ENCODE data around the gene ACSM3. TPM values are rescaled to one million over a fixed set of nuclear protein-coding genes. Genes with fewer than 3 reads are reported as not detected.
A peak's percentile ranks its signal among the peaks of the same experiment; 100 is the strongest.
"Not testable (repeated sequence)": the region's sequence is repeated elsewhere in the genome, so short reads cannot be mapped to it uniquely, and the experiment has no call there.

The ACSM3 gene
- total and polyA plus RNA-seq, 4 experiments from 2014 or later, result 3.3 to 6.7 (median 5.4) TPM

- Mint-ChIP-seq H3K36me3 (peaks cover 0 to 5% of the 10 kb centered on the region in 2 donors), H3K4me1 (peaks cover 10 to 37% (median 22%) of the 10 kb centered on the region in 4 donors), H3K4me3 (no peak overlapping the region), H3K27ac (peak overlapping the region in 4 of 7 donors; percentile 16 to 86 (median 44)), H3K27me3 (no peaks in the 10 kb centered on the region), H3K9me3 (no peaks in the 10 kb centered on the region)
- Histone ChIP-seq H3K27me3 (ENCODE audit: insufficient read depth, low read length) (no peaks in the 10 kb centered on the region), H3K4me3 (ENCODE audit: low read length in 2 of 2) (no peak overlapping the region), H3K4me1 (ENCODE audit: insufficient read depth, low read length) (peaks cover 16% of the 10 kb centered on the region), H3K9me3 (ENCODE audit: control insufficient read depth in 1 of 2, low read length in 2 of 2) (no peaks in the 10 kb centered on the region), H3K36me3 (ENCODE audit: insufficient read depth, low read length) (no peaks in the 10 kb centered on the region), H3K27ac (ENCODE audit: low read depth, low read length) (no peak overlapping the region)
- intact Hi-C loops (cut with micrococcal nuclease), result loop anchor here (10.0 kb wide), 1 partner anchor 101 kb away; the partner anchor contains the start of genes DCUN1D3 and LYRM1
- POLR2A ChIA-PET (ENCODE audit: partially characterized antibody), result no interaction called here
- CTCF ChIA-PET (ENCODE audit: partially characterized antibody), result interaction anchor here (0.6 to 3.9 kb wide), 4 partner anchors 10 to 1236 kb away, joined by 3 to 15 read pairs (median 6); no protein-coding TSS in a partner anchor
- no peak for DNase-seq
Observed at GRCh38 chr16:20803561-20804214, 39.9 kb downstream of the ACSM3 start.

- H3K4me3 Mint-ChIP-seq, result peak overlapping the region; percentile 96 to 100 (median 99)
- not testable (repeated sequence) for H3K36me3 Mint-ChIP-seq
Observed at GRCh38 chr16:20805684-20806167, 41.9 kb downstream of the ACSM3 start.

GRCh38 chr16:20806168-20807050 is 42.6 kb downstream of the ACSM3 start, which contains the start of the genes ERI2 and REXO5:
TSS of gene ERI2 (minus strand) at chr16:20806472. CDS start at chr16:20806430, 42 bp downstream.
TSS of gene REXO5 (plus strand) at chr16:20806527. CDS start at chr16:20806954, 427 bp downstream.
- POLR2A ChIA-PET (ENCODE audit: partially characterized antibody), result interaction anchor here (0.8 to 1.8 kb wide), 8 partner anchors 8 to 1739 kb away, joined by 3 to 16 read pairs (median 4); partner anchors contain the start of genes COQ7, DCUN1D3, LYRM1 and THUMPD1
- no peaks in the 10 kb centered on the region for H3K9me3 Mint-ChIP-seq
- Histone ChIP-seq H3K36me3 (ENCODE audit: insufficient read depth, low read length) (no peaks in the 10 kb centered on the region), H3K4me1 (ENCODE audit: insufficient read depth, low read length) (peaks cover 10% of the 10 kb centered on the region), H3K27me3 (ENCODE audit: insufficient read depth, low read length) (no peaks in the 10 kb centered on the region), H3K9me3 (ENCODE audit: control insufficient read depth in 1 of 2, low read length in 2 of 2) (no peaks in the 10 kb centered on the region), H3K4me3 (ENCODE audit: low read length in 2 of 2) (peak within 1 kb of the TSS; percentile 73 to 80), H3K27ac (ENCODE audit: low read depth, low read length) (peak within 1 kb of the TSS; percentile 81)
- CTCF ChIA-PET (ENCODE audit: partially characterized antibody), result interaction anchor here (0.9 to 3.9 kb wide), 9 partner anchors 9 to 69 kb away, joined by 3 to 15 read pairs (median 4); no protein-coding TSS in a partner anchor
- peaks cover 0 to 5% of the 10 kb centered on the region in 2 donors for H3K36me3 Mint-ChIP-seq
- peak within 1 kb of the TSS; percentile 93 to 98 (median 95) for H3K27ac Mint-ChIP-seq
- no peaks in the 10 kb centered on the region for H3K27me3 Mint-ChIP-seq
- peaks cover 3 to 27% (median 16%) of the 10 kb centered on the region in 4 donors for H3K4me1 Mint-ChIP-seq
- peak within 1 kb of the TSS; percentile 96 to 100 (median 99) for H3K4me3 Mint-ChIP-seq
- peak; percentile 67 to 84 (median 70) for DNase-seq
- intact Hi-C loops (cut with micrococcal nuclease), result loop anchor here (1.0 to 10.0 kb wide), 4 partner anchors 38 to 98 kb away; partner anchors contain the start of genes ACSM3, DCUN1D3, LYRM1 and THUMPD1

More at GRCh38 chr16:20805684-20806167, 41.9 kb downstream of the ACSM3 start:
- peaks cover 3 to 26% (median 14%) of the 10 kb centered on the region in 4 donors for H3K4me1 Mint-ChIP-seq
- CTCF ChIA-PET (ENCODE audit: partially characterized antibody), result interaction anchor here (1.1 to 3.9 kb wide), 5 partner anchors 12 to 45 kb away, joined by 3 to 15 read pairs (median 4); no protein-coding TSS in a partner anchor
- H3K27ac ChIP-seq (ENCODE audit: low read depth, low read length), result peak overlapping the region; percentile 81
- H3K27me3 ChIP-seq (ENCODE audit: insufficient read depth, low read length); H3K4me1 ChIP-seq (ENCODE audit: insufficient read depth, low read length); H3K9me3 Mint-ChIP-seq; H3K9me3 ChIP-seq (ENCODE audit: control insufficient read depth in 1 of 2, low read length in 2 of 2); H3K36me3 ChIP-seq (ENCODE audit: insufficient read depth, low read length); DNase-seq; H3K27me3 Mint-ChIP-seq: not testable (repeated sequence)
- intact Hi-C loops (cut with micrococcal nuclease), result loop anchor here (1.0 to 10.0 kb wide), 4 partner anchors 39 to 99 kb away; partner anchors contain the start of genes ACSM3, DCUN1D3, LYRM1 and THUMPD1
- H3K4me3 ChIP-seq (ENCODE audit: low read length in 2 of 2), result peak overlapping the region; percentile 73 to 80
- POLR2A ChIA-PET (ENCODE audit: partially characterized antibody), result interaction anchor here (1.2 to 1.8 kb wide), 6 partner anchors 7 to 95 kb away, joined by 3 to 16 read pairs (median 4); partner anchors contain the start of genes DCUN1D3, LYRM1 and THUMPD1
- H3K27ac Mint-ChIP-seq, result peak overlapping the region; percentile 48 to 98 (median 84)

- CTCF ChIA-PET (ENCODE audit: partially characterized antibody), result interaction anchor here (2.2 kb wide), 1 partner anchor 43 kb away, joined by 7 read pairs; no protein-coding TSS in a partner anchor
- peak overlapping the region in 6 of 7 donors; percentile 26 to 93 (median 50) for H3K27ac Mint-ChIP-seq
- no peak for DNase-seq
- no peak overlapping the region for H3K4me3 ChIP-seq (ENCODE audit: low read length in 2 of 2)
- H3K4me1 ChIP-seq (ENCODE audit: insufficient read depth, low read length), result peaks cover 10% of the 10 kb centered on the region
- H3K36me3 ChIP-seq (ENCODE audit: insufficient read depth, low read length), result no peaks in the 10 kb centered on the region
- no peaks in the 10 kb centered on the region for H3K9me3 Mint-ChIP-seq
- POLR2A ChIA-PET (ENCODE audit: partially characterized antibody), result no interaction called here
- intact Hi-C loops (cut with micrococcal nuclease), result loop anchor here (2.0 to 10.0 kb wide), 2 partner anchors 37 to 97 kb away; partner anchors contain the start of genes DCUN1D3 and LYRM1
- H3K9me3 ChIP-seq (ENCODE audit: control insufficient read depth in 1 of 2, low read length in 2 of 2), result no peaks in the 10 kb centered on the region
- peaks cover 3 to 27% (median 16%) of the 10 kb centered on the region in 4 donors for H3K4me1 Mint-ChIP-seq
- H3K27me3 Mint-ChIP-seq, result no peaks in the 10 kb centered on the region
- peak overlapping the region; percentile 76 to 100 (median 99) for H3K4me3 Mint-ChIP-seq
- H3K27me3 ChIP-seq (ENCODE audit: insufficient read depth, low read length), result no peaks in the 10 kb centered on the region
- peaks cover 0 to 5% of the 10 kb centered on the region in 2 donors for H3K36me3 Mint-ChIP-seq
- no peak overlapping the region for H3K27ac ChIP-seq (ENCODE audit: low read depth, low read length)
Observed at GRCh38 chr16:20807862-20808261, 44.0 kb downstream of the ACSM3 start.

- intact Hi-C loops (cut with micrococcal nuclease), result no loop called here
- Mint-ChIP-seq H3K4me3 (no peak overlapping the region), H3K27ac (no peak overlapping the region), H3K27me3 (no peaks in the 10 kb centered on the region), H3K4me1 (peaks cover 2 to 17% (median 11%) of the 10 kb centered on the region in 4 donors), H3K36me3 (no peaks in the 10 kb centered on the region), H3K9me3 (no peaks in the 10 kb centered on the region)
- H3K27ac ChIP-seq (ENCODE audit: low read depth, low read length), result no peak overlapping the region
- no peak overlapping the region for H3K4me3 ChIP-seq (ENCODE audit: low read length in 2 of 2)
- no peak for DNase-seq
- POLR2A ChIA-PET (ENCODE audit: partially characterized antibody), result no interaction called here
- CTCF ChIA-PET (ENCODE audit: partially characterized antibody), result no interaction called here
- no peaks in the 10 kb centered on the region for H3K27me3 ChIP-seq (ENCODE audit: insufficient read depth, low read length)
- no peaks in the 10 kb centered on the region for H3K36me3 ChIP-seq (ENCODE audit: insufficient read depth, low read length)
- H3K4me1 ChIP-seq (ENCODE audit: insufficient read depth, low read length), result peaks cover 10% of the 10 kb centered on the region
- no peaks in the 10 kb centered on the region for H3K9me3 ChIP-seq (ENCODE audit: control insufficient read depth in 1 of 2, low read length in 2 of 2)
Observed at GRCh38 chr16:20811889-20812439, 48.1 kb downstream of the ACSM3 start.

- Histone ChIP-seq H3K4me3 (ENCODE audit: low read length in 2 of 2) (no peak overlapping the region), H3K9me3 (ENCODE audit: control insufficient read depth in 1 of 2, low read length in 2 of 2) (no peaks in the 10 kb centered on the region), H3K4me1 (ENCODE audit: insufficient read depth, low read length) (peaks cover 5% of the 10 kb centered on the region), H3K27me3 (ENCODE audit: insufficient read depth, low read length) (no peaks in the 10 kb centered on the region), H3K36me3 (ENCODE audit: insufficient read depth, low read length) (no peaks in the 10 kb centered on the region), H3K27ac (ENCODE audit: low read depth, low read length) (no peak overlapping the region)
- Mint-ChIP-seq H3K9me3 (no peaks in the 10 kb centered on the region), H3K27ac (no peak overlapping the region), H3K4me1 (peaks cover 2 to 13% (median 8%) of the 10 kb centered on the region in 4 donors), H3K4me3 (no peak overlapping the region), H3K36me3 (no peaks in the 10 kb centered on the region), H3K27me3 (no peaks in the 10 kb centered on the region)
- DNase-seq, result no peak
- ChIA-PET CTCF (ENCODE audit: partially characterized antibody) (interaction anchor here (0.9 to 1.9 kb wide), 2 partner anchors 8 to 62 kb away, joined by 3 to 5 read pairs; no protein-coding TSS in a partner anchor), POLR2A (ENCODE audit: partially characterized antibody) (no interaction called here)
- intact Hi-C loops (cut with micrococcal nuclease), result no loop called here
Observed at GRCh38 chr16:20812510-20812909, 48.7 kb downstream of the ACSM3 start.
